ENCODE results near the gene GTPBP8. TPM values are rescaled to one million over a fixed set of nuclear protein-coding genes. Genes with fewer than 3 reads are reported as not detected.

Gene GTPBP8
- total and polyA plus RNA-seq, 2 of the 13 experiments (the other 11 are each of a cell fraction or from before 2014, with no cell fraction given): 12.5 to 16.7 TPM

GRCh38 chr3:113019182-113020137, 28.7 kb downstream of the GTPBP8 start (continued):
- TF ChIP-seq TCF7 (IDR thresholded peaks at IDR 0.05; ENCODE audit: low read depth) (no peak), ARID4A (CRISPR knock-in tag; IDR thresholded peaks at IDR 0.05; ENCODE audit: borderline replicate concordance) (peak; percentile 87; the same call in 1 of the 2 replicates), GATA4 (IDR thresholded peaks at IDR 0.05; ENCODE audit: borderline replicate concordance, low read depth) (peak; percentile 33; the same call in 1 of the 2 replicates), DNMT1 (CRISPR knock-in tag; IDR thresholded peaks at IDR 0.05) (no peak), IRF9 (CRISPR knock-in tag; IDR thresholded peaks at IDR 0.05; ENCODE audit: borderline replicate concordance) (peak; percentile 87), ZNF432 (CRISPR knock-in tag; IDR thresholded peaks at IDR 0.05; ENCODE audit: borderline replicate concordance) (no peak), CBX1 (IDR thresholded peaks at IDR 0.05; ENCODE audit: low read depth) (peak; percentile 46), ZNF17 (CRISPR knock-in tag; IDR thresholded peaks at IDR 0.05) (0 out of 2 replicates have a peak, but pooled peaks have one; percentile 37), CBX5 (CRISPR knock-in tag; IDR thresholded peaks at IDR 0.05; ENCODE audit: borderline replicate concordance) (peak; percentile 54; the same call in 1 of the 2 replicates), ZNF33A (CRISPR knock-in tag; IDR thresholded peaks at IDR 0.05; ENCODE audit: borderline replicate concordance) (peak; percentile 88; the same call in 1 of the 2 replicates), KLF12 (CRISPR knock-in tag; IDR thresholded peaks at IDR 0.05; ENCODE audit: borderline replicate concordance) (peak; percentile 31; the same call in 1 of the 2 replicates)
- TF ChIP-seq, protein P1, sequence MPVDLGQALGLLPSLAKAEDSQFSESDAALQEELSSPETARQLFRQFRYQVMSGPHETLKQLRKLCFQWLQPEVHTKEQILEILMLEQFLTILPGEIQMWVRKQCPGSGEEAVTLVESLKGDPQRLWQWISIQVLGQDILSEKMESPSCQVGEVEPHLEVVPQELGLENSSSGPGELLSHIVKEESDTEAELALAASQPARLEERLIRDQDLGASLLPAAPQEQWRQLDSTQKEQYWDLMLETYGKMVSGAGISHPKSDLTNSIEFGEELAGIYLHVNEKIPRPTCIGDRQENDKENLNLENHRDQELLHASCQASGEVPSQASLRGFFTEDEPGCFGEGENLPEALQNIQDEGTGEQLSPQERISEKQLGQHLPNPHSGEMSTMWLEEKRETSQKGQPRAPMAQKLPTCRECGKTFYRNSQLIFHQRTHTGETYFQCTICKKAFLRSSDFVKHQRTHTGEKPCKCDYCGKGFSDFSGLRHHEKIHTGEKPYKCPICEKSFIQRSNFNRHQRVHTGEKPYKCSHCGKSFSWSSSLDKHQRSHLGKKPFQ (CRISPR knock-in tag; IDR thresholded peaks at IDR 0.05; ENCODE audit: insufficient replicate concordance): no peak
- TF ChIP-seq, protein P2, sequence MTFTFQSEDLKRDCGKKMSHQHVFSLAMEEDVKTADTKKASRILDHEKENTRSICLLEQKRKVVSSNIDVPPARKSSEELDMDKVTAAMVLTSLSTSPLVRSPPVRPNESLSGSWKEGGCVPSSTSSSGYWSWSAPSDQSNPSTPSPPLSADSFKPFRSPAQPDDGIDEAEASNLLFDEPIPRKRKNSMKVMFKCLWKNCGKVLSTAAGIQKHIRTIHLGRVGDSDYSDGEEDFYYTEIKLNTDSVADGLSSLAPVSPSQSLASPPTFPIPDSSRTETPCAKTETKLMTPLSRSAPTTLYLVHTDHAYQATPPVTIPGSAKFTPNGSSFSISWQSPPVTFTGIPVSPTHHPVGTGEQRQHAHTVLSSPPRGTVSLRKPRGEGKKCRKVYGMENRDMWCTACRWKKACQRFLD (CRISPR knock-in tag; IDR thresholded peaks at IDR 0.05; ENCODE audit: borderline replicate concordance): peak; percentile 83
- TF ChIP-seq, protein P3, sequence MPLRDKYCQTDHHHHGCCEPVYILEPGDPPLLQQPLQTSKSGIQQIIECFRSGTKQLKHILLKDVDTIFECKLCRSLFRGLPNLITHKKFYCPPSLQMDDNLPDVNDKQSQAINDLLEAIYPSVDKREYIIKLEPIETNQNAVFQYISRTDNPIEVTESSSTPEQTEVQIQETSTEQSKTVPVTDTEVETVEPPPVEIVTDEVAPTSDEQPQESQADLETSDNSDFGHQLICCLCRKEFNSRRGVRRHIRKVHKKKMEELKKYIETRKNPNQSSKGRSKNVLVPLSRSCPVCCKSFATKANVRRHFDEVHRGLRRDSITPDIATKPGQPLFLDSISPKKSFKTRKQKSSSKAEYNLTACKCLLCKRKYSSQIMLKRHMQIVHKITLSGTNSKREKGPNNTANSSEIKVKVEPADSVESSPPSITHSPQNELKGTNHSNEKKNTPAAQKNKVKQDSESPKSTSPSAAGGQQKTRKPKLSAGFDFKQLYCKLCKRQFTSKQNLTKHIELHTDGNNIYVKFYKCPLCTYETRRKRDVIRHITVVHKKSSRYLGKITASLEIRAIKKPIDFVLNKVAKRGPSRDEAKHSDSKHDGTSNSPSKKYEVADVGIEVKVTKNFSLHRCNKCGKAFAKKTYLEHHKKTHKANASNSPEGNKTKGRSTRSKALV (CRISPR knock-in tag; IDR thresholded peaks at IDR 0.05): no peak
- TF ChIP-seq, protein P4, sequence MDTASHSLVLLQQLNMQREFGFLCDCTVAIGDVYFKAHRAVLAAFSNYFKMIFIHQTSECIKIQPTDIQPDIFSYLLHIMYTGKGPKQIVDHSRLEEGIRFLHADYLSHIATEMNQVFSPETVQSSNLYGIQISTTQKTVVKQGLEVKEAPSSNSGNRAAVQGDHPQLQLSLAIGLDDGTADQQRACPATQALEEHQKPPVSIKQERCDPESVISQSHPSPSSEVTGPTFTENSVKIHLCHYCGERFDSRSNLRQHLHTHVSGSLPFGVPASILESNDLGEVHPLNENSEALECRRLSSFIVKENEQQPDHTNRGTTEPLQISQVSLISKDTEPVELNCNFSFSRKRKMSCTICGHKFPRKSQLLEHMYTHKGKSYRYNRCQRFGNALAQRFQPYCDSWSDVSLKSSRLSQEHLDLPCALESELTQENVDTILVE (CRISPR knock-in tag; IDR thresholded peaks at IDR 0.05): peak; percentile 61; the same call in 1 of the 2 replicates
